Mesothelial cell of epicardium (in vitro differentiated cells): ENCODE results near the gene PTS. TPM values are rescaled to one million over a fixed set of nuclear protein-coding genes. Genes with fewer than 3 reads are reported as not detected.

Experiments
- DNase-seq, 2 experiments: peaks; one replicate each; pipeline ENCODE4 v3.0.0; 2021; ENCODE audit warnings: low spot score in 2 of 2; ENCODE audit not compliant: unreplicated experiment in 2 of 2
- H3K27ac Mint-ChIP-seq: 2 replicates; pipeline ENCODE4 v1.8.0; 2021; ENCODE audit warnings: mixed read lengths
- H3K27me3 Mint-ChIP-seq: 2 replicates; pipeline ENCODE4 v1.8.0; 2021; ENCODE audit warnings: low read depth, mixed read lengths
- H3K36me3 Mint-ChIP-seq: 2 replicates; pipeline ENCODE4 v1.8.0; 2021; ENCODE audit warnings: mixed read lengths
- H3K4me1 Mint-ChIP-seq: 2 replicates; pipeline ENCODE4 v1.8.0; 2021; ENCODE audit warnings: mixed read lengths
- H3K4me3 Mint-ChIP-seq: 2 replicates; pipeline ENCODE4 v1.8.0; 2021; ENCODE audit warnings: mild to moderate bottlenecking, moderate library complexity, mixed read lengths
- H3K9me3 Mint-ChIP-seq: 2 replicates; pipeline ENCODE4 v1.8.0; 2021; ENCODE audit warnings: mixed read lengths
- total RNA-seq: library from RNA; stranded (reverse); gene quantifications from 3 replicates; pipeline ENCODE4 v1.2.1, GENCODE V29; 2021
- TF ChIP-seq, protein P1 (sequence below): fragments of 200-600 bp; sonication (generic); IDR thresholded peaks from one replicate; pipeline ENCODE4 v1.5.0; 2021; ENCODE audit warnings: antibody characterized with exemption; ENCODE audit not compliant: unreplicated experiment

PTS gene
- total RNA-seq, 1 donor from 2014 or later: 56.2 TPM

DNA sequence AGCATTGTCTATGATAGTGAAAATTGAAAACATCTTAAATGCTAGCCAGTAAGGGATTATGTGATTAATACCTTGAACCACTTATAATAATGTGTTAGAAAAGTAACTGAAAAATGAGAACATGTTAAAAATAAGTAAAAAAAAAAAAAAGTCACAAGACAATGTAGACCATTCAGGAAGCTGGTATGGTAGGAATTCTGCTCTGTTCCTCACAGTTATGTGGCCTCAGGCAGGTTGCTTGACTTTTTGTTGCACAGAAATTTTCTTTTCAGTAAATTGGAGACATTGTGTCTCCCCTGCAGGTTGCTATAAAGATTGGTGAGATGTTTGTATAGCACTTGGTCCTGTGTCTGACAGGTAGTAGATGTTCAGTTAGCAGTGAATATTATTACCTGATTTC lies 51.7 kb downstream of the PTS start:
- DNase-seq: no peak
- H3K36me3 Mint-ChIP-seq: no peaks in the 10 kb centered on the region
- H3K4me3 Mint-ChIP-seq: no peak overlapping the region
- H3K27me3 Mint-ChIP-seq: no peaks in the 10 kb centered on the region
- TF ChIP-seq, protein P1, sequence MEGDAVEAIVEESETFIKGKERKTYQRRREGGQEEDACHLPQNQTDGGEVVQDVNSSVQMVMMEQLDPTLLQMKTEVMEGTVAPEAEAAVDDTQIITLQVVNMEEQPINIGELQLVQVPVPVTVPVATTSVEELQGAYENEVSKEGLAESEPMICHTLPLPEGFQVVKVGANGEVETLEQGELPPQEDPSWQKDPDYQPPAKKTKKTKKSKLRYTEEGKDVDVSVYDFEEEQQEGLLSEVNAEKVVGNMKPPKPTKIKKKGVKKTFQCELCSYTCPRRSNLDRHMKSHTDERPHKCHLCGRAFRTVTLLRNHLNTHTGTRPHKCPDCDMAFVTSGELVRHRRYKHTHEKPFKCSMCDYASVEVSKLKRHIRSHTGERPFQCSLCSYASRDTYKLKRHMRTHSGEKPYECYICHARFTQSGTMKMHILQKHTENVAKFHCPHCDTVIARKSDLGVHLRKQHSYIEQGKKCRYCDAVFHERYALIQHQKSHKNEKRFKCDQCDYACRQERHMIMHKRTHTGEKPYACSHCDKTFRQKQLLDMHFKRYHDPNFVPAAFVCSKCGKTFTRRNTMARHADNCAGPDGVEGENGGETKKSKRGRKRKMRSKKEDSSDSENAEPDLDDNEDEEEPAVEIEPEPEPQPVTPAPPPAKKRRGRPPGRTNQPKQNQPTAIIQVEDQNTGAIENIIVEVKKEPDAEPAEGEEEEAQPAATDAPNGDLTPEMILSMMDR: no peak
- H3K4me1 Mint-ChIP-seq: peaks cover 34% of the 10 kb centered on the region
- no peaks in the 10 kb centered on the region for H3K9me3 Mint-ChIP-seq
- H3K27ac Mint-ChIP-seq: peak overlapping the region; percentile 79

DNA sequence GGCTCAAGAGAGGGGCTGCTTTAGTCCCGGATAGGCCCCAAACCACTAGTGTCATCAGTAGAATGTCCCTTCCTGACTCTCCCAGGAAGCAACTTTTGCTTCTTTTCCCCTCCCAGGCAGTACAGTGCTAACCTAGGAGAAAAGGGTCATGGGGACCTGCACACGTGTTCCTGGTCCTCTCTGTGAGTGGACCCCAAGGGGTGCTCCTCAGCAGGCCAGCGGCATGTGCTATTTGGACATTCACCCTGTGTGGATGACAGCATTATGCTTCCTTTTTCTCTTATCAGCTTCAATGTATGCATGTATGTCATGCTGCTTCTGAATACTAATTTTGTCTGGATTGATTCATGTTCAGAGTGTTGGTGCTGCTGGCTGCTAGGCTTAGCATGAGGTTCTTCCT lies 52.6 kb downstream of the PTS start:
- Mint-ChIP-seq H3K27me3 (no peaks in the 10 kb centered on the region), H3K27ac (peak overlapping the region; percentile 79), H3K4me3 (no peak overlapping the region), H3K9me3 (no peaks in the 10 kb centered on the region), H3K4me1 (peaks cover 34% of the 10 kb centered on the region), H3K36me3 (no peaks in the 10 kb centered on the region)
- no peak for DNase-seq
- TF ChIP-seq, protein P1: no peak

DNA sequence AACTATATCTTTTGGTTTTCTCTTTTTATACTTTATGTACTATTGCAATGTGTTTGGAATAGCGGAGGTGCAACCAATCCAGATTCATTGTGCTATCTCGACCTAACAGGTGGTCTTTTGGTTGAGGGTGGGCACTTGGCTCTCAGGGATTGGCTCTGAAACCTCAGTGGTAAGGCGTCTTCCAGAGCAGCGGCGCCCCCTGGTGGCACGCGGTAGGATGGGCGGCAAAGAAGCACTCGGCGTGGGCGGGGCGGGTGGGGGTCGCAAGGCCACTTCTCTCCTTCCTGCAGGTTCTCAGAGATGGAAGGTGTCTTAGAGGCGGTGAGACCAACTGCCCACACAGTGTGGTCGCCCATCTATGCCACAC lies 53.7 kb downstream of the PTS start:
- Mint-ChIP-seq H3K27ac (no peak overlapping the region), H3K36me3 (no peaks in the 10 kb centered on the region), H3K4me3 (peak overlapping the region; percentile 72), H3K9me3 (no peaks in the 10 kb centered on the region), H3K4me1 (peaks cover 34% of the 10 kb centered on the region), H3K27me3 (no peaks in the 10 kb centered on the region)
- TF ChIP-seq, protein P1: peak; percentile 76
- DNase-seq: peak; percentile 51 to 81

DNA sequence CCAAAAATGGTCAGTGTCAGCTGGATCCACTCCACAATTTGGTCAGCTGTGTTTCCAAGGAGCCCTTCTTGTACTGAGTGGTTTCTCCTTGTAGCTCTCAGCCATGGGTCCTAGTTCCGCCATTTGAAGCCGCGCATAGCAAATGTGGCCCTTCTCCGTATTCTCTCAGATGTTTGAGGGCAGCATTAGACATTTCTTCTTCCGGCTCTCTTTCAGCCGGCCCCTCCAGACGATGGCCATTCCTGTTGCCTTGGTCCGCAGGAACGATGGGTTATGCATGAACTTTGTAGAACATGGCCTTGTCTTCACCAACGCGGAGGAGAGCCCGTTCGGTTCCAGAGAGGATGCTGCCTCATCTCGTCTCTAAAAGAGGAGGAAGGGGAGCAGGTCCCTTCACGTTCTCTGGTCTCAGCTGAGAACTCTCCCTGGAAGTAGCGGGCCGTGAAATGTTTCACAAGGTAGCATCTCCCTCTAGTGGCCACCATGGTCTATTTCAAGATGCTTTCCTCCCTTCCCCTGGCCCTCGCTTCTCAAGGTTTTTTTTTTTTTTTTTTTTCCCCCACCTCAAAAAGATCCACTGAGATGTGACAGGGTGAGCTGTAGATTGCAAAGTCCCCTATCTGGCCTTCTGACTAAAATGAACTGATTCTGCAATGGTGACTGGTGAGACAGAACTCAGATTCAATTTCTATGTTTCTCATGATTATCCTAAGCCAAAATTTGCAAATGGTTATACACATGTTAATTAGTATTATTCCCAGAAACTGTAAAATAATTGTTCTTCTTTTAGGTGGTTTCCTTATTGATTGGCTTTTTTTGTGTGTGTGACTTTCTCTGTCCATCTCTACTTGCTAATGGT lies 54.3 kb downstream of the PTS start:
- Mint-ChIP-seq H3K9me3 (no peaks in the 10 kb centered on the region), H3K27ac (peak overlapping the region; percentile 39), H3K4me3 (peak overlapping the region; percentile 72), H3K36me3 (no peaks in the 10 kb centered on the region), H3K4me1 (peaks cover 34% of the 10 kb centered on the region), H3K27me3 (no peaks in the 10 kb centered on the region)
- DNase-seq: peak in 1 of 2 experiments; percentile 63
- TF ChIP-seq, protein P1: peak; percentile 78

DNA sequence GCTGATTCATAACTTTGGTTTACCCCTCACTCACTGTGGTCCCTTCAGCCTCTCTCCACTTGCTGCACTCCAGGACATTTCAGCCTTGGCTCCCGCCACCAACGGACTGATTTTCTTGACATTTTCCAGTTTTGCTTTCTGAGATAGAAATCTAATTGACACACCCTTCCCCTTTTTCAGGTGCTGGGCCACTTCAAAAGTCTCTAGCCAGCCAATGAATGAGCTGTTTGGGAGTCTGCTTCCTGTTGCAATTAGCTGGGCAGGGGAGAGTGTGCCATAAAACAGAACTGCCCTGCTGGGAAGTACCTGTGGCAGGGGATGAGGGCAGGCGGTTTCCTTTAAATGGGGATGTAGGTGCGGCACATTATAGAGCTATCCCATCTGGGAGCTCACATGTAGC lies 55.5 kb downstream of the PTS start:
- no peak overlapping the region for H3K27ac Mint-ChIP-seq
- DNase-seq: no peak
- H3K27me3 Mint-ChIP-seq: no peaks in the 10 kb centered on the region
- no peaks in the 10 kb centered on the region for H3K36me3 Mint-ChIP-seq
- TF ChIP-seq, protein P1: no peak
- H3K9me3 Mint-ChIP-seq: no peaks in the 10 kb centered on the region
- peaks cover 36% of the 10 kb centered on the region for H3K4me1 Mint-ChIP-seq
- H3K4me3 Mint-ChIP-seq: no peak overlapping the region

Other genes with a start within 250 kb of the PTS start
- gene DLAT, start 201.0 kb upstream of the PTS start, total RNA-seq: 23.8 to 26.5 TPM (median 25.0 TPM) in 3 replicates
- gene PIH1D2, start 152.4 kb upstream of the PTS start, total RNA-seq: 1.2 to 1.9 TPM (median 1.3 TPM) in 3 replicates
- 23.3 to 28.0 TPM (median 26.3 TPM) in 3 replicates for gene NKAPD1, start 152.1 kb upstream of the PTS start, total RNA-seq
- 48.8 to 51.9 TPM (median 51.5 TPM) in 3 replicates for gene TIMM8B, start 139.7 kb upstream of the PTS start, total RNA-seq
- gene SDHD, start 139.6 kb upstream of the PTS start, total RNA-seq: 44.4 to 48.6 TPM (median 47.3 TPM) in 3 replicates
- gene IL18, start 62.3 kb upstream of the PTS start, total RNA-seq: 0.24 to 0.31 TPM (median 0.29 TPM) in 3 replicates
- gene TEX12, start 59.1 kb upstream of the PTS start, total RNA-seq: 0.36 to 0.65 TPM in 2 of 3 replicates, not detected in the other
- 38.2 to 43.4 TPM (median 38.9 TPM) in 3 replicates for gene BCO2, start 50.9 kb upstream of the PTS start, total RNA-seq
- not detected in 3 replicates for gene PLET1, start 34.4 kb downstream of the PTS start, total RNA-seq